HUES6 (cell line): ENCODE results near the gene IL1RL2.

Experiments
- H3K27ac ChIP-seq: 2 replicates; pipeline ENCODE4 v1.7.0; 2013; ENCODE audit warnings: low read depth, mild to moderate bottlenecking, low read length, inconsistent platforms
- H3K27me3 ChIP-seq: 2 replicates; pipeline ENCODE4 v1.6.1; 2013; ENCODE audit warnings: low read length; ENCODE audit not compliant: control insufficient read depth, insufficient read depth
- H3K36me3 ChIP-seq: 2 replicates; pipeline ENCODE4 v1.6.1; 2013; ENCODE audit warnings: low read length; ENCODE audit not compliant: control insufficient read depth, insufficient read depth
- H3K4me1 ChIP-seq: 2 replicates; pipeline ENCODE4 v1.6.1; 2013; ENCODE audit warnings: low read length; ENCODE audit not compliant: control insufficient read depth, insufficient read depth
- H3K4me3 ChIP-seq: 2 replicates; pipeline ENCODE4 v1.5.1; 2013; ENCODE audit warnings: low read depth, low read length
- H3K9ac ChIP-seq: one replicate; pipeline ENCODE4 v1.6.1; 2013; ENCODE audit warnings: mild to moderate bottlenecking, low read length
- H3K9me3 ChIP-seq: 2 replicates; pipeline ENCODE4 v1.6.1; 2013; ENCODE audit warnings: low read depth, low read length; ENCODE audit not compliant: control insufficient read depth, insufficient read depth

The IL1RL2 gene

DNA sequence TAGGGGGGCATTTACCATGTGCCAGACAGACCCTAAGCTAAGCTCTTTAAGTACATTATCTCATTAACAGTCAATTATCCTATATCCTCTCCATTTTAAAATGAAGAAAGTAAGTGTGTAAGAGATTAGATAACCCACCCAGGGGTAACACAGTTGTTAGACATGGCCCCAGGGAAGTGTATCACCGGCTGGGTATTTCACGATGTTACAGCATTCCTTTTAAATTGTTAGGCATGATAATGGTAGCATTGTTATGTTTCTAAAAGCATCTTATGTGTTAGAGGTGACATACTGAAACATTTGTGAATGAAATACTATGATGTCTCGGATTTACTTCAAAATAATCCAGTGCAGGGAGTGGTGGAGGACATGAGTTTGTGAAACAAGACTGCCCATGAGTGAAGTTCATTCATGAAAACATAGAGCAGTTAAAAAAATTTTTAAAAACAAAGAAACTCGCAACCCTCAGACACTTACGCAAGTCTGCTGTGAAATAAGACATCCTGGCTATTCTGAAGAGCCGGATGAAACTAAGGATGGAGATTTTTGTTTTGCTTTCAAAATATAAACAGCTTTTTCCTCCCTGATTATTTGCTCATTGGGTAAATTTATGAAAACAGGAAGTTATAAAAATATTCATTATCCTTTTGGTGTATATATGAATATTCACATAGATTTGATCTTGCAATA is 54.9 kb downstream of the IL1RL2 start:
- Histone ChIP-seq H3K36me3 (no peaks in the 10 kb centered on the region), H3K4me1 (peaks cover 11% of the 10 kb centered on the region), H3K9me3 (no peaks in the 10 kb centered on the region), H3K27me3 (no peaks in the 10 kb centered on the region), H3K9ac (no peak overlapping the region), H3K4me3 (no peak overlapping the region), H3K27ac (no peak overlapping the region)

DNA sequence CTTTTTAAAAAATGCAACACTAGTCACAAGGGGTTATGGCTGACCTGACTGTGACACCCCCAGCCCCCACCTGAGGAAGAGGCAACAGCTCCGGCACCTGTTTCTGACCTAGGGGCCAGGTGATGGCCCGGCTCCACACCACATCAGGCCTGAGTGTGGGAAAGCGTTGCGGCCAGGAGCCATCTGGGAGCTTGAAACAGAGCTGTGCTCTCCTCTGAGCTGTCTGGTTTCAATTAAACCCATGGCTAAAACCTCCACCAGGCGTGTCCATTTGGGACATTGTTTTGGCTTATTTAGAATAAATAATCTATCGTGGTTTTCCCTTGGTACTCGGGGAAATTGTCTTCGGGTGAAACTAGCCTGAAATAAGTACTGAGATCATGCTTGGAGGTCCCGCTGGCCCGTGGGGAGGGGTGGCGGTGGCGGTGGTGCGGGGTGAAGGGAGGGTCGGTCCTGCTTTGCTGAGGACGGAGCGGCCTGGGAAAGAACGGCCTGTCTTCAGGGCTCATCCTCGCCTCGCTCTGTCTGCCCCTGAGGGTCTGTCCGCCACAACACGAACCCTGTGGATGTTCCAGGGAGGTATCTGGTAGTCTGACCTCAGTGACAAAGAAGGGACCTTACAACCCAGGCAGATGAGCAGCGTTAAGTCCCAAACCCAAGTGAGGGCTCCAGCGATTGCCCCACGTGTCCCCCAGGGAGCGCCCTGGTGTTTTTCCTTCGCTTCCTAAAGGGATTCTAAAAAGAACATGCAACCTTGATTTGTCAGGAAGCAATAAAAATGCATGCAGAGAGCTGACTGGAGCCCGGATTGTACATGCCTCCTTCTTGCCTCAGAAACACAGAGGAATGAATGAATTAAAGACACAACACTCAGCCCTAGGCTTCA is 58.7 kb downstream of the IL1RL2 start:
- Histone ChIP-seq H3K9me3 (no peaks in the 10 kb centered on the region), H3K4me3 (no peak overlapping the region), H3K27ac (no peak overlapping the region), H3K9ac (no peak overlapping the region), H3K27me3 (peaks cover 25% of the 10 kb centered on the region), H3K4me1 (peaks cover 11% of the 10 kb centered on the region), H3K36me3 (no peaks in the 10 kb centered on the region)

DNA sequence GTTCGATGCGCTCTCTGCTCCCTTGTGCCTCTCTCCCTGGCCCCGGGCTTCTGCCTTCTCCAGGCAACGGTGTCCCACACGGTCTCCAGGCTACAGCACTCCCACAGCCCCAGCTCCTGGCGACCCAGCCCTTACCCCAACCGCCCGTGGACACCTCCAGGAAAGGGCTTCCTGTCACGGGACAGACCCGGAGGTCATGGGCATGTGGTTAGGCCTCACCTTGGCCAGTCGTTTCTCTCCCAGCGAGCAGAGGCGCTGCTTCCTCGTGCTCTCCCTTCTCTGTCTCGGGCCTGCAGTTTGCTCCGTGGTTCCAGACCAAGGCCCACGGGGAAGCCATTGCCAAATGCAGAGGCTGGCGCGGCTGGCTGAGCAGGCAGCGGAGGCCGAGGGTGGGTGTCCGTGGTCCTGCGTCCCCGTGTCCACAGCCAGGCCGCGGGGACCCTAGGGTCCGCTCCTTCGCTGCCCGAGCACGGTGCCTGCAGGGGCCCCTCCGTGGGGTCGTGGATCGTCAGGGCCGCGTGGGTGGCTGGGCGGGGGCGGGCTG is 63.5 kb downstream of the IL1RL2 start:
- H3K27ac ChIP-seq = no peak overlapping the region
- H3K4me3 ChIP-seq = no peak overlapping the region
- H3K4me1 ChIP-seq = 0 out of 2 replicates have a peak, but pooled peaks cover 3% of the 10 kb centered on the region
- H3K36me3 ChIP-seq = no peaks in the 10 kb centered on the region
- no peak overlapping the region for H3K9ac ChIP-seq
- peaks cover 39% of the 10 kb centered on the region for H3K27me3 ChIP-seq
- H3K9me3 ChIP-seq = no peaks in the 10 kb centered on the region

DNA sequence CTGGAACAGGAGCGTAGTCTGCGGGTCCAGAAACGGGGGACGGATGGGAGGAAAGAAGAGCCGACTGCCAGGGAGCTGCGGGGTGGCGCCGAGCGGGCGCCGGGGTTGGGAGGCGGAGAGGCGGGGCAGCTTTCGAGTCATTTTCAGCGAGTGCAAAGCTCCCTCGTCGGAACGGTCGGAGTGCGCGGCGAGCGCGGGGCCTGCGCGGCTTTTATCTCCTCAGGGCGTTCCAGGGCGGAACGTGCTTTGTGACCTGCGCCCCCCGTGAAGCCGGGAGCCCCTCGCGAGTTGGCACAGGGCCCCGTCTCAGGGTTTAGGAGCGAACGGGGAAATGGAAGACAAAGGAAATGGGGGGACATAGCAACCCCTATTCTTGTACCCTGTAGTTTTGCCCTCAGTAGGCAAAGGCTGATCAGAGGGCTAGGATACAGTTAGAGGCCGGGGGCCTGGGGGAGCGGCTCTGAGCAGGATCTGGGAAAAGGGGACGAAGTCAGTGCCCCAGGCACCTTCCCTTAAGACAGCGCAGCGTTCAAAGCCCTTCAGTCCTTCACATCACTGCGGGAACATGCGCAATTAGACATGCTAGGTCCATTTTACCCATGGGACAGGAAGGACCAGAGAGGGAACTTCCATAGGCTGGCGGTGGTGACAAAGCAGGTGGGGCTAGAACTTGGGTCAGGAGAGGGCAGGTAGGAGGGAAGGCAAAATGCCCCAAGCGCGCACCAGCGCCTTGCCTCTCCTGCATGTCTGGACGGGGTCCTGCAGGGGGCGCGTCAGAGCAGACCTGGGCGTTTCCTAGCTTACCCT is 64.4 kb downstream of the IL1RL2 start:
- Histone ChIP-seq H3K27me3 (peaks cover 39% of the 10 kb centered on the region), H3K9me3 (no peaks in the 10 kb centered on the region), H3K4me1 (0 out of 2 replicates have a peak, but pooled peaks cover 3% of the 10 kb centered on the region), H3K27ac (no peak overlapping the region), H3K9ac (no peak overlapping the region), H3K36me3 (no peaks in the 10 kb centered on the region), H3K4me3 (peak overlapping the region; percentile 69)

DNA sequence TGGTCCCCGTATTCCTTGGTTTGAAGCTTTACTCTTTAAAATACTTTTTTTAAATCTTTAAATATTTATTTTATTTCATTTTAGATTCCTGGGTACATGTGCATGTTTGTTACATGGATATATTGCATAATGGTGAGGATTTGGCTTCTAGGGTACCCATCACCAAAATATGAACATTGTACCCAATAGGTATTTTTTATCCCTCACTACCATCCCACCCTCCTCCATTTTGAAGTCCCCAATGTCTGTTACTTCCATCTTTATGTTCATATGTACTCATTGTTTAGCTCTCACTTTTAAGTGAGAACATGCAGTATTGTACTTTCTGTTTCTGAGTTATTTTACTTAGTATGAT is 65.0 kb downstream of the IL1RL2 start:
- Histone ChIP-seq H3K9ac (no peak overlapping the region), H3K4me3 (no peak overlapping the region), H3K36me3 (no peaks in the 10 kb centered on the region), H3K4me1 (0 out of 2 replicates have a peak, but pooled peaks cover 3% of the 10 kb centered on the region), H3K27ac (no peak overlapping the region), H3K27me3 (peaks cover 39% of the 10 kb centered on the region), H3K9me3 (no peaks in the 10 kb centered on the region)

DNA sequence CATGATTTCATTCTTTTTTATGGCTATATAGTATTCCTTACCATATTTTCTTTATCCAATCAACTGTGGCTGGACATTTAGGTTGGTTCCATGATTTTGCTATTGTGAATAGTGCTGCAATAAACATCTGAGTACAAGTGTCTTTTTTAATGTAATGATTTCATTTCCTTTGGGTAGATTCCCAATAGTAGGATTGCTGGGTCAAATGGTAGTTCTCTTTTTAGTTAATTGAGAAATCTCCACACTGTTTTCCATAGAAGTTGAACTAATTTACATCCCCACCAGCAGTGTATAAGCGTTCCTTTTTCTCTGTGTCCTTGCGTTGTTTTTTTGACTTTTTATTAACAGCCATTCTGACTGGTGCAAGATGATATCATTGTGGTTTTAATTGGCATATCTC is 65.4 kb downstream of the IL1RL2 start:
- Histone ChIP-seq H3K4me3 (no peak overlapping the region), H3K9me3 (no peaks in the 10 kb centered on the region), H3K27me3 (peaks cover 39% of the 10 kb centered on the region), H3K27ac (no peak overlapping the region), H3K4me1 (0 out of 2 replicates have a peak, but pooled peaks cover 3% of the 10 kb centered on the region), H3K9ac (no peak overlapping the region), H3K36me3 (no peaks in the 10 kb centered on the region)

DNA sequence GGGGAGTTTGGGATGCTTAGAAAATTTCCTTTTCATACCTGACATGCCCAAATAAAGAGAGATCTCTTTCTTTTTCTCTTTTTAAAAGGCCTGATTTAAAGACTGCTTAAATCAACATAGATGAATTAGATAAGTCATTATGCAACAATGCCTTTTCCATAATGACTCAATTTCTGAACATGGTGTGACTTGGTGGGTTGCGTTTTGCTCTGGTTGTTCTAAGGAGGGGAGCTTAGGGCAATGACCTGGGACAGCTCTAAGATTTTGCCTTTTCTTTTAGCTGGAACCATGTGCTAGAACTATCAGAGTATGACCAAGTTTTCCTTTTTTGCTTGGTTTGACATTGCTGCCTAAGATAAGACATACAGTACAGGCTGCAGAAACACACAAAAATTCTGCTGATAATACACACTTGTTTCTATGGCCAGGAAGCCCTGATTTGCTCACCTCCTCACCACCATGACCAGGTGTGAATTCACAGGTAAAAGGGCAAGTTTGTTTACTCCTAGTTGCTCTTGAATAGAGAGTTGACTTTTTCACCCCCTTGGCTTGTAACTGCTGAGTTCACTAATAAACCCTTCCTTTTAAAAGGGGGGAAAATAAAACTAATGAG is 66.4 kb downstream of the IL1RL2 start:
- Histone ChIP-seq H3K4me3 (no peak overlapping the region), H3K27me3 (peaks cover 36% of the 10 kb centered on the region), H3K9me3 (no peaks in the 10 kb centered on the region), H3K9ac (no peak overlapping the region), H3K4me1 (0 out of 2 replicates have a peak, but pooled peaks cover 3% of the 10 kb centered on the region), H3K27ac (no peak overlapping the region), H3K36me3 (no peaks in the 10 kb centered on the region)

DNA sequence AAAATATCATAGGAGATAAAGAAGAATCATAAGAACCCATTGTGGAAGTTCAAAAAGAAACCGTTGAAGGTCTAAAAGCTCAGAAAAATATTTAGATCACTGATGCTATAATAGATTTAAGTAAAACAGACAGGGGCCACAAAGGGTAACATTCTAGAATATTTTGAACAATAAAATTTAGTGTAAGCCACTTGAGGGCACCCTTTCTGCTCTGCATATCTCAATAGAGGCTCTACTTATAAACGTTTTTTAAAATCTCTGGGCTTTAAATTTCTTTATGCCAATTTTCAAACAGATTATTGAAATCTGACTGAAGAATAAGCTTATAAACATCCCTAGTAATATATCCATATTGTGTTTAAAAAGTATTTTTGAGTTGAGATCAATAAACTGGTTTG is 66.9 kb downstream of the IL1RL2 start:
- Histone ChIP-seq H3K36me3 (no peaks in the 10 kb centered on the region), H3K4me3 (no peak overlapping the region), H3K9me3 (no peaks in the 10 kb centered on the region), H3K4me1 (0 out of 2 replicates have a peak, but pooled peaks cover 3% of the 10 kb centered on the region), H3K9ac (no peak overlapping the region), H3K27ac (no peak overlapping the region), H3K27me3 (peaks cover 32% of the 10 kb centered on the region)

DNA sequence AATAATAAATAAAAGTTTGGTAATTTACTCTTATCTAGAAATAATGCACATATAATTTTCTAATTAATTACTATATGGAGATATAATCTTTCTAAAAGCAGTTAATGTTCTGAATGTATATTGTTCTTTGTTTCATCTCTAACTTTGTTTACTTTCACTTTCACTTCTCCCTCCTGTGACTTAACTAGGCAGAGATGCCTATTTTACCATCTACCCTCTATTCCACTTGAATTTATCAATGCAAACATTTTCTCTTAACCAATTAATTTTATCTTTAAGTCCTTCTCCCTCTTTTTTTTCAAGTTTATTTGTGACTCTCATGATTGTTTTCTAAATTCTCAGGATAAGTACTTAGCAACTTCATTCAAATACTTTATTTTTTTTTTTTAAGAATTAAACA is 69.5 kb downstream of the IL1RL2 start:
- Histone ChIP-seq H3K36me3 (no peaks in the 10 kb centered on the region), H3K27me3 (peaks cover 7% of the 10 kb centered on the region), H3K9ac (no peak overlapping the region), H3K9me3 (no peaks in the 10 kb centered on the region), H3K4me3 (no peak overlapping the region), H3K27ac (no peak overlapping the region), H3K4me1 (0 out of 2 replicates have a peak, but pooled peaks cover 2% of the 10 kb centered on the region)

DNA sequence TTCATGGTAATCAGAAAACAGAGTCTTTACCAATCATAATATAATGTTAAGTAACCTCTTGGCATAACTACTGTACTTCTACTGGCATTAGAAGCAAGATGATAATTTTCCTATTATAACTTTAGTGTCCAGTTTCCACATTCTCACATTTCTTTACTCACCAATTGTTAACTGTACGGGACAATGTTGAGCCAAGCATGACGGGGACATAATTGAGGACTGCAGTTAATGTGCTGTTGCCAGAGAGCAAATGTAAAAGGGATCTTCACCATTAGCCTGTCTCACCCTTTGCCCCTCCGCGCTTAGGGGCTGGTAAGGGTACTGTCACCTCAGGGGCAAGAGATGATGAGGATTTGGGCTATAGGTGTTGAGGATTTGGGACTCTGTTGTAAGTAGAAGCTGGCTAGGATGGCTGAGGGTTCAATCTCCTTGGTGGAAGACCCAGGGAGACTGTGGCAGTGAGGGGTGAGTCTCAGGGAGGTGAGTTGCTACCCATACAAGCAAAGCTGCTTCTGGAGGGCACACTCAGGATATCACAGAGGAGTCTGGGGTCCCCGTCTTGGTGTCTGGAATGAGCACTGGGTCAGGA is 70.1 kb downstream of the IL1RL2 start:
- H3K4me3 ChIP-seq = no peak overlapping the region
- H3K9ac ChIP-seq = no peak overlapping the region
- no peaks in the 10 kb centered on the region for H3K4me1 ChIP-seq
- H3K9me3 ChIP-seq = no peaks in the 10 kb centered on the region
- H3K36me3 ChIP-seq = no peaks in the 10 kb centered on the region
- no peak overlapping the region for H3K27ac ChIP-seq
- peaks cover 4% of the 10 kb centered on the region; the same call in 1 of the 2 replicates for H3K27me3 ChIP-seq
